CD4-positive, alpha-beta T cell treated with Interleukin-6 at 100 ng/mL for 8 hours (primary cell): ENCODE data around the gene UBE2QL1.

Experiments
- DNase-seq: peaks from one replicate; pipeline ENCODE4 v3.0.0-alpha.2; 2020; ENCODE audit warnings: mixed read lengths, low spot score

The UBE2QL1 gene

GRCh38 chr5:6476313-6476661 is 27.6 kb downstream of the UBE2QL1 start:
- no peak for DNase-seq

- DNase-seq, result no peak
Observed at GRCh38 chr5:6478793-6479192, 30.1 kb downstream of the UBE2QL1 start.

- DNase-seq, result no peak
Observed at GRCh38 chr5:6480133-6481051, 31.7 kb downstream of the UBE2QL1 start.

- no peak for DNase-seq
Observed at GRCh38 chr5:6482735-6483134, 34.1 kb downstream of the UBE2QL1 start.

- no peak for DNase-seq
Observed at GRCh38 chr5:6483880-6484382, 35.3 kb downstream of the UBE2QL1 start.

- DNase-seq, result no peak
Observed at GRCh38 chr5:6484446-6484845, 35.8 kb downstream of the UBE2QL1 start.

- no peak for DNase-seq
Observed at GRCh38 chr5:6484899-6485298, 36.2 kb downstream of the UBE2QL1 start.

GRCh38 chr5:6485441-6485840 is 36.8 kb downstream of the UBE2QL1 start:
- DNase-seq, result no peak

- no peak for DNase-seq
Observed at GRCh38 chr5:6486074-6486473, 37.4 kb downstream of the UBE2QL1 start.

- DNase-seq, result no peak
Observed at GRCh38 chr5:6487081-6487480, 38.4 kb downstream of the UBE2QL1 start.

GRCh38 chr5:6488021-6488420 is 39.4 kb downstream of the UBE2QL1 start:
- DNase-seq, result no peak

GRCh38 chr5:6489643-6490185 is 41.1 kb downstream of the UBE2QL1 start:
- no peak for DNase-seq

GRCh38 chr5:6490246-6490645 is 41.6 kb downstream of the UBE2QL1 start:
- no peak for DNase-seq

GRCh38 chr5:6490693-6491092 is 42.0 kb downstream of the UBE2QL1 start:
- no peak for DNase-seq

- DNase-seq, result no peak
Observed at GRCh38 chr5:6491196-6491918, 42.7 kb downstream of the UBE2QL1 start.

- no peak for DNase-seq
Observed at GRCh38 chr5:6491919-6492290, 43.2 kb downstream of the UBE2QL1 start.

GRCh38 chr5:6492934-6493333 is 44.3 kb downstream of the UBE2QL1 start:
- DNase-seq, result no peak

GRCh38 chr5:6493681-6494454 is 45.2 kb downstream of the UBE2QL1 start:
- DNase-seq, result no peak

GRCh38 chr5:6494939-6495338 is 46.3 kb downstream of the UBE2QL1 start:
- no peak for DNase-seq

GRCh38 chr5:6495433-6496206 is 47.0 kb downstream of the UBE2QL1 start:
- no peak for DNase-seq

- DNase-seq, result no peak
Observed at GRCh38 chr5:6496207-6496584, 47.5 kb downstream of the UBE2QL1 start.
